GM19467 (cell line): ENCODE measurements around the gene PDE1C.
A peak's percentile ranks its signal among the peaks of the same experiment; 100 is the strongest.

Experiments used
- ATAC-seq: cut with Tn5 transposase; IDR thresholded peaks from one replicate; pipeline ENCODE4 v1.9.1; 2021; ENCODE audit warnings: mild to moderate bottlenecking, moderate library complexity; ENCODE audit not compliant: unreplicated experiment

Gene PDE1C

GRCh38 chr7:31903962-31904361 lies 166.2 kb downstream of the PDE1C start:
- no peak for ATAC-seq

GRCh38 chr7:31899356-31899927 lies 170.8 kb downstream of the PDE1C start:
- ATAC-seq = no peak

GRCh38 chr7:31896925-31897324 lies 173.3 kb downstream of the PDE1C start:
- ATAC-seq = no peak

GRCh38 chr7:31894308-31894707 lies 175.9 kb downstream of the PDE1C start:
- no peak for ATAC-seq

GRCh38 chr7:31893365-31893764 lies 176.8 kb downstream of the PDE1C start:
- ATAC-seq = no peak

GRCh38 chr7:31892099-31892829 lies 177.9 kb downstream of the PDE1C start:
- ATAC-seq = peak; percentile 92

- no peak for ATAC-seq
These were observed 179.4 kb downstream of the PDE1C start for GRCh38 chr7:31890766-31891165.

GRCh38 chr7:31890198-31890597 lies 180.0 kb downstream of the PDE1C start:
- no peak for ATAC-seq

GRCh38 chr7:31887006-31887405 lies 183.2 kb downstream of the PDE1C start:
- no peak for ATAC-seq

GRCh38 chr7:31885171-31885570 lies 185.0 kb downstream of the PDE1C start:
- no peak for ATAC-seq

GRCh38 chr7:31883761-31884164 lies 186.4 kb downstream of the PDE1C start:
- ATAC-seq = peak; percentile 87

- ATAC-seq = no peak
These were observed 188.0 kb downstream of the PDE1C start for GRCh38 chr7:31882187-31882586.

GRCh38 chr7:31878875-31879274 lies 191.3 kb downstream of the PDE1C start:
- ATAC-seq = no peak

- no peak for ATAC-seq
These were observed 194.8 kb downstream of the PDE1C start for GRCh38 chr7:31875424-31875823.

- ATAC-seq = no peak
These were observed 195.4 kb downstream of the PDE1C start for GRCh38 chr7:31874631-31875386.

GRCh38 chr7:31873816-31874597 lies 196.2 kb downstream of the PDE1C start:
- peak; percentile 72 for ATAC-seq

- ATAC-seq = no peak
These were observed 197.4 kb downstream of the PDE1C start for GRCh38 chr7:31872545-31873370.

- no peak for ATAC-seq
These were observed 205.6 kb downstream of the PDE1C start for GRCh38 chr7:31864646-31865045.

GRCh38 chr7:31860925-31861324 lies 209.3 kb downstream of the PDE1C start:
- ATAC-seq = no peak

GRCh38 chr7:31858055-31858454 lies 212.2 kb downstream of the PDE1C start:
- no peak for ATAC-seq
